Activated CD4-positive, alpha-beta memory T cell treated with anti-CD3 and anti-CD28 coated beads, Interleukin-2, amount 10 ng/mL, durations not matched to agents 7 days and 5 days (primary cell): Measurements from ENCODE around the gene EMP2. TPM values are rescaled to one million over a fixed set of nuclear protein-coding genes. Genes with fewer than 3 reads are reported as not detected.
"Not testable (repeated sequence)": the region's sequence is repeated elsewhere in the genome, so short reads cannot be mapped to it uniquely, and the experiment has no call there.

Experiments
- CTCF ChIA-PET: fragments of 350-600 bp; sonication (Branson Sonifier 250); formaldehyde crosslinking; loops from one replicate; lab custom pipeline; 2021; ENCODE audit warnings: antibody characterized with exemption, inconsistent platforms; lab: Charles Lee
- POLR2A ChIA-PET: fragments of 350-600 bp; sonication (Branson Sonifier 250); formaldehyde crosslinking; loops from one replicate; lab custom pipeline; 2021; ENCODE audit warnings: antibody characterized with exemption; lab: Charles Lee
- DNase-seq: peaks from one replicate; pipeline ENCODE4 v3.0.0-alpha.2; 2020
- H3K27ac Mint-ChIP-seq: one replicate; pipeline ENCODE4 v1.8.0; 2021; ENCODE audit warnings: mild to moderate bottlenecking, mixed read lengths
- H3K27me3 Mint-ChIP-seq: one replicate; pipeline ENCODE4 v1.8.0; 2021; ENCODE audit warnings: mixed read lengths
- H3K36me3 Mint-ChIP-seq: one replicate; pipeline ENCODE4 v1.8.0; 2021; ENCODE audit warnings: low read depth, mixed read lengths
- H3K4me1 Mint-ChIP-seq: one replicate; pipeline ENCODE4 v1.8.0; 2021; ENCODE audit warnings: mixed read lengths
- H3K4me3 Mint-ChIP-seq: one replicate; pipeline ENCODE4 v1.8.0; 2021; ENCODE audit warnings: mild to moderate bottlenecking, mixed read lengths
- H3K9me3 Mint-ChIP-seq: one replicate; pipeline ENCODE4 v1.8.0; 2021; ENCODE audit warnings: mixed read lengths
- total RNA-seq, 2 experiments: library from RNA; stranded (reverse); gene quantifications; one replicate each; pipeline ENCODE4 v1.2.3, GENCODE V29; 2021

The EMP2 gene
- not detected for total RNA-seq

GRCh38 chr16:10579965-10580882 is at the start of gene EMP2:
EMP2 (minus strand) TSS chr16:10580598; CDS start chr16:10547617, 32,981 bp downstream.
- CTCF ChIA-PET: no interaction called here
- peaks cover 52% of the 10 kb centered on the region for H3K27me3 Mint-ChIP-seq
- POLR2A ChIA-PET: no interaction called here
- no peak within 1 kb of the TSS for H3K27ac Mint-ChIP-seq
- no peak within 1 kb of the TSS for H3K4me3 Mint-ChIP-seq
- H3K4me1 Mint-ChIP-seq: peaks cover 2% of the 10 kb centered on the region
- no peaks in the 10 kb centered on the region for H3K9me3 Mint-ChIP-seq
- DNase-seq: no peak
- no peaks in the 10 kb centered on the region for H3K36me3 Mint-ChIP-seq

- no peak for DNase-seq
- Mint-ChIP-seq H3K4me1 (no peaks in the 10 kb centered on the region), H3K9me3 (no peaks in the 10 kb centered on the region), H3K4me3 (no peak overlapping the region), H3K27me3 (peaks cover 8% of the 10 kb centered on the region), H3K36me3 (no peaks in the 10 kb centered on the region), H3K27ac (no peak overlapping the region)
- CTCF ChIA-PET: no interaction called here
- POLR2A ChIA-PET: no interaction called here
Measured at GRCh38 chr16:10629592-10629963, 49.2 kb upstream of the EMP2 start.

GRCh38 chr16:10625595-10626357 is 45.4 kb upstream of the EMP2 start:
- Mint-ChIP-seq H3K4me1 (no peaks in the 10 kb centered on the region), H3K27me3 (peaks cover 8% of the 10 kb centered on the region), H3K9me3 (no peaks in the 10 kb centered on the region), H3K27ac (no peak overlapping the region), H3K36me3 (no peaks in the 10 kb centered on the region), H3K4me3 (no peak overlapping the region)
- POLR2A ChIA-PET: no interaction called here
- no peak for DNase-seq
- CTCF ChIA-PET: no interaction called here

GRCh38 chr16:10624527-10624926 is 44.1 kb upstream of the EMP2 start:
- POLR2A ChIA-PET: no interaction called here
- Mint-ChIP-seq H3K4me1 (no peaks in the 10 kb centered on the region), H3K4me3 (no peak overlapping the region), H3K27ac (no peak overlapping the region), H3K27me3 (peaks cover 14% of the 10 kb centered on the region), H3K9me3 (no peaks in the 10 kb centered on the region), H3K36me3 (no peaks in the 10 kb centered on the region)
- DNase-seq: no peak
- CTCF ChIA-PET: no interaction called here

GRCh38 chr16:10623059-10623458 is 42.7 kb upstream of the EMP2 start:
- H3K27me3 Mint-ChIP-seq: peaks cover 15% of the 10 kb centered on the region
- H3K4me3 Mint-ChIP-seq: no peak overlapping the region
- H3K27ac Mint-ChIP-seq: no peak overlapping the region
- H3K36me3 Mint-ChIP-seq: no peaks in the 10 kb centered on the region
- POLR2A ChIA-PET: no interaction called here
- no peak for DNase-seq
- H3K9me3 Mint-ChIP-seq: no peaks in the 10 kb centered on the region
- CTCF ChIA-PET: no interaction called here
- no peaks in the 10 kb centered on the region for H3K4me1 Mint-ChIP-seq

- Mint-ChIP-seq H3K36me3 (no peaks in the 10 kb centered on the region), H3K4me1 (no peaks in the 10 kb centered on the region)
- POLR2A ChIA-PET: no interaction called here
Measured at GRCh38 chr16:10622036-10622921, 41.9 kb upstream of the EMP2 start.

GRCh38 chr16:10621216-10621949 is 41.0 kb upstream of the EMP2 start:
- CTCF ChIA-PET, POLR2A ChIA-PET: not testable (repeated sequence)

More at GRCh38 chr16:10622036-10622921, 41.9 kb upstream of the EMP2 start:
- Mint-ChIP-seq H3K27ac (no peak overlapping the region), H3K9me3 (no peaks in the 10 kb centered on the region), H3K27me3 (peaks cover 20% of the 10 kb centered on the region), H3K4me3 (no peak overlapping the region)
- DNase-seq: no peak
- CTCF ChIA-PET: no interaction called here

GRCh38 chr16:10620120-10620519 is 39.7 kb upstream of the EMP2 start:
- peaks cover 18% of the 10 kb centered on the region for H3K27me3 Mint-ChIP-seq
- H3K9me3 Mint-ChIP-seq: no peaks in the 10 kb centered on the region
- ChIA-PET POLR2A (no interaction called here), CTCF (interaction anchor here (0.8 kb wide), 1 partner anchor 12 kb away, joined by 3 read pairs; no protein-coding TSS in a partner anchor)
- H3K4me1 Mint-ChIP-seq: no peaks in the 10 kb centered on the region
- no peak overlapping the region for H3K4me3 Mint-ChIP-seq
- no peaks in the 10 kb centered on the region for H3K36me3 Mint-ChIP-seq
- DNase-seq: no peak
- no peak overlapping the region for H3K27ac Mint-ChIP-seq

More at GRCh38 chr16:10621216-10621949, 41.0 kb upstream of the EMP2 start:
- peaks cover 18% of the 10 kb centered on the region for H3K27me3 Mint-ChIP-seq
- H3K36me3 Mint-ChIP-seq, H3K27ac Mint-ChIP-seq, H3K4me1 Mint-ChIP-seq, DNase-seq, H3K9me3 Mint-ChIP-seq, H3K4me3 Mint-ChIP-seq: not testable (repeated sequence)

- DNase-seq: no peak
- Mint-ChIP-seq H3K27ac (no peak overlapping the region), H3K27me3 (peaks cover 18% of the 10 kb centered on the region), H3K4me1 (no peaks in the 10 kb centered on the region), H3K4me3 (no peak overlapping the region), H3K9me3 (no peaks in the 10 kb centered on the region), H3K36me3 (no peaks in the 10 kb centered on the region)
- ChIA-PET CTCF (interaction anchor here (0.8 kb wide), 1 partner anchor 11 kb away, joined by 3 read pairs; no protein-coding TSS in a partner anchor), POLR2A (no interaction called here)
Measured at GRCh38 chr16:10619271-10619849, 39.0 kb upstream of the EMP2 start.

- Mint-ChIP-seq H3K27me3 (peaks cover 16% of the 10 kb centered on the region), H3K9me3 (no peaks in the 10 kb centered on the region)
Measured at GRCh38 chr16:10618710-10619209, 38.4 kb upstream of the EMP2 start.

GRCh38 chr16:10617662-10618420 is 37.4 kb upstream of the EMP2 start:
- Mint-ChIP-seq H3K27me3 (peaks cover 16% of the 10 kb centered on the region), H3K4me1 (no peaks in the 10 kb centered on the region), H3K9me3 (no peaks in the 10 kb centered on the region), H3K36me3 (no peaks in the 10 kb centered on the region), H3K27ac (no peak overlapping the region), H3K4me3 (no peak overlapping the region)
- DNase-seq: no peak
- CTCF ChIA-PET: no interaction called here
- POLR2A ChIA-PET: no interaction called here

More at GRCh38 chr16:10618710-10619209, 38.4 kb upstream of the EMP2 start:
- no peaks in the 10 kb centered on the region for H3K4me1 Mint-ChIP-seq
- no peak overlapping the region for H3K4me3 Mint-ChIP-seq
- no peaks in the 10 kb centered on the region for H3K36me3 Mint-ChIP-seq
- no peak for DNase-seq
- ChIA-PET POLR2A (no interaction called here), CTCF (no interaction called here)
- H3K27ac Mint-ChIP-seq: no peak overlapping the region
